KG1 (cell line): ENCODE measurements around the gene NEURL4.
"Not testable (repeated sequence)": the region's sequence is repeated elsewhere in the genome, so short reads cannot be mapped to it uniquely, and the experiment has no call there.

Experiments
- DNase-seq: peaks from one replicate; lab custom pipeline; 2025; lab: John Stamatoyannopoulos, UW

Gene NEURL4

DNA sequence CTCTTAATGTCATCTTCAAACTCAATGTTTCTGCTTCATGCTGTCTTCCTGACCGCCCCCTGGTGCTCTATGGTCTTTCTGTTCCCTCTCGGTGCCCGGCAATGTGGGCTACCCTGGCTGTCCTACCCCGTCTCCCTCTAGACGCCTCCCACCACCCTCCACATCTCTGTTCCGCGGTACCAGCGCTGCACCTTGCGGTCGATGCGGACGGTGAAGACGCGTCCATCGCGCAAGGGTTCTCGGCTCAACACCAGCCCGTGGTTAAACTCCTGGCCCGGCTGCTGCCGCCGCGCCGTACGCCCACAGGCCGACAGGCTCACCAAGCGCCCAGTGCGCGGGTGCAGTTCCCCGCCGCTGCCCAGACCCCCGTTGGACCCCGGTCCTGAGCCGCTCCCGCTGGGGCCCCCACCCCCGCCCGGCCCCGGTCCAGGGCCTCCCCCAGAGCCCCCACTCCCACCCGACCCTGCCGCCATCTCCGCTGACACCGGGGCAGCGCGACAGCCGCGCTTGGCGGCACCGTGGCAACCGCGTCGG lies at the start of gene NEURL4:
TSS of gene NEURL4 (minus strand) at position 496 of the 534 bp plus-strand sequence. CDS start at position 473, 23 bp downstream.
- DNase-seq, result no peak

DNA sequence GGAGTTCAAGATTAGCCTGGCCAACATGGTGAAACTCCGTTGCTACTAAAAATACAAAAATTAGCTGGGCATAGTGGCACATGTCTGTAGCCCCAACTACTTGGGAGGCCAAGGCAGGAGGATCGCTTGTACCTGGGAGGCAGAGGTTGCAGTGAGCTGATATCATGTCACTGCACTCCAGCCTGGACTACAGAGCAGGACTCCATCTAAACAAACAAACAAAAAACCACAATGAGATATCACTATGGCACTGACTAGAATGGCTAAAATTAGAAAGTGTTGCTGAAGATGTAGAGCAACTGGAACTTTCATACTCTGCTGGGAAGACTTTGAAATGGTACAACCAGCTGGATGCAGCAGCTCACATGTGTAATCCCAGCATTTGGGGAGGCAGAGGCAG lies 45.2 kb upstream of the NEURL4 start:
- no peak for DNase-seq

DNA sequence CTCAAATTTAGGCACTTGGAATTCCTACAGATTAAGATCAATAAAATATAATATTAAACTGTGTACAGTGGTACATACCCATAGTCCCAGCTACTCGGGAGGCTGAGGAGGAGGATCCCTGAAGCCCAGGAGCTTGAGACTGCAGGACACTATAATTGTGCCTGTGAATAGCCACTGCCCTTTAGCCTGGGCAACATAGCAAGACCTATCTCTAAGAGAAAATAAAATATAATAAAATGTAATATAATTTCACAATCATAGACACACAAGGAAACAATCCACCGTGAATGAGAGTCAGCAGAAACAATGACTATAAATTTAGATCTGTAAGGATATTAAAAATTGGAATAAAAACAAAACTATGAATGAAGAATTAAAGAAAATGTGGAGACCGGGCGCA lies 41.7 kb upstream of the NEURL4 start:
- DNase-seq, result no peak

DNA sequence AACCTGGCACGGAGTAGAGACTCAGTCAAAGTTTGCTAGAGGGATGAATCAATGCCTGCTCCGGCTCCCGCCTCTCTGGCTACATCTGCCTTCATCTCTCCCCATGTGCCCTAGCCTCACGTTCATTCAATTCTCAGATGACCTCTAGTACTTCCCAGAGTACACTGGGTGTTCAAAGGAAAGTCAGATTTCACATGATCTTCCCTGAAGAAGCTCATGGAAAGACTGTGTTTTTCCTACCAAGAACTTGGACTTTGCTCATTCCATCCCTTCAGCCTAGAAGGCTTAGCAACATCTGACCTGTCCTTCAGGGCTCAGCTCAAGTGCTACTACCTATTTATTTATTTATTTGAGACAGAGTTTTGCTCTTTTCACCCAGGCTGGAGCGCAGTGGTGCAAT lies 40.7 kb upstream of the NEURL4 start:
- no peak for DNase-seq

GRCh38 chr17:7368599-7368994 lies 39.5 kb upstream of the NEURL4 start:
- not testable (repeated sequence) for DNase-seq

DNA sequence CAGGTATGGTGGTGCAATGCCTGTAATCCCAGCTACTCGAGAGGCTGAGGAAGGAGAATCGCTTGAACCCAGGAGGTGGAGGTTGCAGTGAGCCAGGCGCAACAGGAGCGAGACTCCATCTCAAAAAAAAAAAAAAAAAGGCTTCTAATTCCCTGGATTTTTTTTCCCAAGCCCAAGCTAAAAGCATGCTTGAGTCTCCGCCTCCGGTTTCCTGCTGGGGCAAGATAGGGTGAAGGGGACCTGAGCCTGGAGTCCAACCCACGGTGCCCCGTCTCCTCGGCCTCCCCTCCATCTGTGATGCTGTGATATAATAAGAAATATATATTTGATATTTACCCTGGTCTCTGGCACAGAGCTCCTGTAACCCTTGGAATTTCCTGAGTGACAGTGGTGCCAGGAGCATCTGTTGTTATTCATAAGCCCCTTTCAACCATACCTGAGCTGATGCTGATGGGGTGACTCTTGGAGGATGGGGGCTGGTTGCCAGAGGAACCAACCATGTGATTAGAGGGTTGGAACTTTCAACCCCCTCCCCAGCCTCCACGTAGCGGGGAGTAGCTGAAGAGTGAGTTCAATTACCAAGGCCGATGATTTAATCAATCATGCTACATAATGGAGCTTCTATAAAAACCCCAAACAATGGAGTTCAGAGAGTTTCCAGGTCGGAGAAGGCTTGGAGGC lies 38.9 kb upstream of the NEURL4 start:
- DNase-seq, result no peak

DNA sequence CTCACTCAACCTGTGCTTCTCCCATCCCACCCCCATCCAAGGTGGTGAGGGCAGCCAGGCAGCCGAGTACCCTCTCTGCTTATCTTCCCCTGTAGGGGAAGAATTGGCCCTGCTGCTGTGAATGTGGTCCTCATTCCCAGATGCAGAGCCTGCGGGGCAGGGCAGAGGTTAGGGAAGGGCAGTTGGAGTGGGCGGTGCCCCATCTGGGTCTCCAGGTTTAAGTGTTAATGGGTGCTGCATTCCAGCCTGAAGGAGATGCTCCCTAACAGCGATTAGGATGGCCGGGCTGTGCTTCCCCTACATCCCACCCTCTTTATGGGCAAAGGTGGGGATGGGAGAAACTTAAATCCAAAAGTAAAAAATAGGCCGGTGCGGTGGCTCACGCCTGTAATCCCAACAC lies 37.9 kb upstream of the NEURL4 start:
- no peak for DNase-seq

- not testable (repeated sequence) for DNase-seq
Observed at GRCh38 chr17:7365963-7366362, 36.8 kb upstream of the NEURL4 start.

DNA sequence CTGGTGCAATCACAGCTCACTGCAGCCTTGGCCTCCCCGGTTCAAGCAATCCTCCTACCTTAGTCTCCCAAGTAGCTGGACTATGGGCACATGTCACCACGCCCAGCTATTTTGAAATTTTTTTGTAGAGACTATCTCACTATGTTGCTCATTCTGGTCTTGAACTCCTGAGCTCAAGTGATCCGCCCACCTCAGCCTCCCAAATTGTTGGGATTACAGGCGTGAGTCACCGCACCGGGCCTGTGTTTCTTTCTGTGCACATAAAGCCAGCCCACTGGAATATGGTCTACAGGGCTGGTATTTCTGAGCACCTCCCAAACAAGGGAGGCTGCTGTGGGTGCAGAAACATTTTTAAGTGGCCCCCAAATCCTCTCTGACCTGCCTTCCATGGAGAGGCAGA lies 34.2 kb upstream of the NEURL4 start:
- no peak for DNase-seq

DNA sequence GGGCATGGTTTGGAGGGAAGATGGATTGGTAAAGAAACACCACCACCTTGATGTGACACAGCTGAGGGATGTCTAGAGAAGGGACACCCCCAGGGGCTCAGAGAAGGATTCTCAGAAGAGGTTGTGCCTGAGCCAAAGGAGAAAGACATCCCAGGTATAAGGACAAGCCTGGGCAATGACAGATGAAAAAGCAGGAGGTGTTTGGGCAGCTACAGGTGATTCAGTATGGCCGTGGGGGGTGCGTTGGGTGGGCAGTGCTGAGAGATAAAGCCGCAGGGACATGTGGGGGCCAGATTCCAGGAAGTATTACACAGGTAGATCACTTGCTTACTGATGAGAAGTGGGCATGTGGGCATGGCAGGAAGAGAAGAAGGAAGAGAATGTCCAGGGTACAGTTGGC lies 32.8 kb upstream of the NEURL4 start:
- no peak for DNase-seq

DNA sequence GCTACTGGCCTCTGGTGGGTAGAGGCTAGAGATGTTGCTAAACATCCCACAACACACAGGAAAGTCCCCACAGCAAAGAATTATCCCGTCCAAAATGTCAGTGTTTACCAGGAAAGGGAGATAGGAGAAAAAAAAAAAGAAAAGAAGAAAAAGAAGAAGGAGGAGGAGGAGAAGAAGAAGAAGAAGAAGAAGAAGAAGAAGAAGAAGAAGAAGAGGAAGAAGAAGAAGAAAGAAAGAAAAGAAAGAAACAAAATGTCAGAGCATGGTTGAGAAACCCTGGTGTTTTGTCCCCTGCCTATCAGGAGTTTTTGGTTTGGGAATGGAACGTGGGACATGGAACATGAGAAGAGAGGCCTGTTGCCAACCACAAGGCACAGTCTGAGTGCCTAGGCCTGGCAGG lies 28.2 kb upstream of the NEURL4 start:
- DNase-seq, result no peak

DNA sequence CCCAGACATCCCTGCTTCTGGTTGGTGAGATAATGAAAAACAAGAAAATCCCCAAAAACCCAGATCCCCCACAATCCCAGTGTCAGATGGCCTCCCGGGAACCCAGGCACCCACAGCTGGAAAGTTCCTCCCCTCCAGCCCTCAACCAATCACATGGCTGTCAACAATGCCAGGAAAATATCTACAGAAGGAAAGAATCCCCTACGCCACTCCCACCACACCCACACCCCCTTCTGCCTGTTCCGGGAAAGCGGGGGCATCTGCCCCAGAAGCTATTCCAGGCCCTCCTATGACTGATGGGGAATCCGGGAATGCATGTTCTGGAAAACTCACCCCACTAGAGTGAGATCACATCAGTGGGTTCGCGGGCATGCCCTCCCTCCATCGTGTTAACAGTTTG lies 27.6 kb upstream of the NEURL4 start:
- no peak for DNase-seq

- DNase-seq, result peak; percentile 32
Observed at GRCh38 chr17:7356072-7356549, 27.0 kb upstream of the NEURL4 start.

DNA sequence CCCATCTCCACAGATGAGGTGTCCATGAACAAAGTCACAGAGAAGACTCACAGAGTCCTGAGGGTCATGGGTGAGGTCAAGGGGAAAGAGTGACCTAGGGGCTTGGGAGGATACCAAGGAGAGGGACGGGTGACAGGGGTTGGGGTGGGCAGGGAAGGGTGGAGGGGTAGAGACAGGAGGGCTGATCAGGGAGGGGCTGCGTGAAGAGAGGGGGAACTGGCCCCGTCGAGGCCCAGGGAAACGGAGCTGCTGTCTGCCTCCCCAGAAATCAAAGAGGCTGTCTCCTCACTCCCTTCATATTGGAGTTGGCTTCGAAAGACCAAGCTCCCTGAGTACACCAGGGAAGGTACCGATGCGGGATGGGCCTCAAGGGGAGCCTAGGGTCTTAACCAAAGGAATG lies 26.4 kb upstream of the NEURL4 start:
- no peak for DNase-seq

- DNase-seq, result no peak
Observed at GRCh38 chr17:7355053-7355452, 25.9 kb upstream of the NEURL4 start, which contains the start of gene TMEM95. TSS of gene TMEM95 (plus strand) at chr17:7355156. CDS start at chr17:7355205, 49 bp downstream.

- DNase-seq, result no peak
Observed at GRCh38 chr17:7354262-7354843, 25.2 kb upstream of the NEURL4 start.

DNA sequence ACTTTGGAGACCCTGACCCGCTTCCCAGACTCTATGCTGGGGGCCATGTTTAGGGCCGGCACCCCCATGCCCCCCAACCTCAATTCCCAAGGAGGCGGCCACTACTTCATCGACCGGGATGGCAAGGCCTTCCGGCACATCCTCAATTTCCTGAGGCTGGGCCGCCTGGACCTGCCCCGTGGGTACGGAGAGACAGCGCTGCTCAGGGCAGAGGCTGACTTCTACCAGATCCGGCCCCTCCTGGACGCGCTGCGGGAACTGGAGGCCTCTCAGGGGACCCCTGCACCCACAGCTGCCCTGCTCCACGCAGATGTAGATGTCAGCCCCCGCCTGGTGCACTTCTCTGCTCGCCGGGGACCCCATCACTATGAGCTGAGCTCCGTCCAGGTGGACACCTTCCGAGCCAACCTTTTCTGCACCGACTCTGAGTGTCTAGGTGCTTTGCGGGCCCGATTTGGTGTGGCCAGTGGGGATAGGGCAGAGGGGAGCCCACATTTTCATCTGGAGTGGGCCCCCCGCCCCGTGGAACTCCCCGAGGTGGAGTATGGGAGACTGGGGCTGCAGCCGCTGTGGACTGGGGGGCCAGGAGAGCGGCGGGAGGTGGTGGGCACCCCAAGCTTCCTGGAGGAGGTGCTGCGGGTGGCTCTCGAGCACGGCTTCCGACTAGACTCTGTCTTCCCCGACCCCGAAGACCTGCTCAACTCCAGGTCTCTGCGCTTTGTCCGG lies 23.9 kb upstream of the NEURL4 start:
- DNase-seq, result no peak

- no peak for DNase-seq
Observed at GRCh38 chr17:7352503-7352889, 23.4 kb upstream of the NEURL4 start.

GRCh38 chr17:7351665-7352502 lies 22.7 kb upstream of the NEURL4 start, which contains the start of gene KCTD11:
TSS of gene KCTD11 (plus strand) at chr17:7352162.
- no peak for DNase-seq

DNA sequence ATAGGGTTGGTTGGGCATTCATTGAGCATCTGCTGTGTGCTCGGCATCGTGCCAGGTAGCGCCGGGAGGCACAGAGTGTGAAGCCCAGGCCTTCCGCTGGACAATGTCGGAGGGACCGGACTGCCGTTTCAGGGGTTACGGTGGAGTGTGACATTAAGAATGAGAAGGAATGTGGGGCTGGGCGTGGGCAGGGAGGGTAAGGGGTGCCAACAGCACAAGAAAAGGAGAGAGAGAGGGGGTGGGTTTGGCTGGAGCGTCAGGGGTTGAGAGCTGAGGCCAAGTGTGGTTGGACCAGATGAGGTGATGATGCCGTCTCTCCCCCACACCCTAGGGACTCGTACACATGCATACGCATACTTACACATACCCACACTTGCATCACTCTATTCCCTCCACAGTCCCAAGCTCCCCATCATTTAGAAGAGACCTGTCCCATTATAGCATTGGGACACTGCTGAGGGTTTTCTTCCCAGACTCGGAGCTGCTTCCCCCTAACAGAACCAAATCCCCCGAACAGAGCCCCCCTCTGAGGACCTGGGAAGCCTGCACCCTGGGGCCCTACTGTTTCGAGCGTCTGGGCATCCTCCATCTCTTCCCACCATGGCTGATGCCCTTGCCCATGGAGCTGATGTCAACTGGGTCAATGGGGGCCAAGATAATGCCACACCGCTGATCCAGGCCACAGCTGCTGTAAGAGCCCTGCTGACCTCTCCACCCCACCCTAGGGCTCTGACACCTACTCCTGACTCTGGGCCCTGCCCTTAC lies 19.5 kb upstream of the NEURL4 start:
- DNase-seq, result no peak
